Skeletal muscle satellite cell (primary cell): ENCODE data around the gene SEMA3B. TPM values are rescaled to one million over a fixed set of nuclear protein-coding genes. Genes with fewer than 3 reads are reported as not detected.

ENCODE experiments used
- H3K27me3 ChIP-seq: 2 replicates; pipeline ENCODE4 v1.7.0; 2013; ENCODE audit warnings: low read length; ENCODE audit not compliant: control insufficient read depth, insufficient read depth
- H3K36me3 ChIP-seq: 2 replicates; pipeline ENCODE4 v1.7.0; 2013; ENCODE audit warnings: mild to moderate bottlenecking, control low read depth, low read length; ENCODE audit not compliant: insufficient read depth
- H3K4me1 ChIP-seq: 2 replicates; pipeline ENCODE4 v1.7.0; 2013; ENCODE audit warnings: low read length; ENCODE audit not compliant: control insufficient read depth, insufficient read depth
- H3K4me2 ChIP-seq: 2 replicates; pipeline ENCODE4 v1.7.0; 2013; ENCODE audit warnings: mild to moderate bottlenecking, low read length
- H3K4me3 ChIP-seq: 2 replicates; pipeline ENCODE4 v1.7.0; 2013; ENCODE audit warnings: low read length
- H3K9ac ChIP-seq: 2 replicates; pipeline ENCODE4 v1.7.0; 2013; ENCODE audit warnings: mild to moderate bottlenecking, low read depth, low read length, moderate library complexity
- H3K9me3 ChIP-seq: replicated peaks from 2 replicates; pipeline ENCODE4 v1.7.0; 2013; ENCODE audit warnings: mild to moderate bottlenecking, control low read depth, low read length
- small RNA-seq: library from RNA; depleted of rRNA; stranded (forward); fragments of <200 nt; gene quantifications from one replicate; pipeline ENCODE3, GENCODE V24; 2012

The SEMA3B gene

DNA sequence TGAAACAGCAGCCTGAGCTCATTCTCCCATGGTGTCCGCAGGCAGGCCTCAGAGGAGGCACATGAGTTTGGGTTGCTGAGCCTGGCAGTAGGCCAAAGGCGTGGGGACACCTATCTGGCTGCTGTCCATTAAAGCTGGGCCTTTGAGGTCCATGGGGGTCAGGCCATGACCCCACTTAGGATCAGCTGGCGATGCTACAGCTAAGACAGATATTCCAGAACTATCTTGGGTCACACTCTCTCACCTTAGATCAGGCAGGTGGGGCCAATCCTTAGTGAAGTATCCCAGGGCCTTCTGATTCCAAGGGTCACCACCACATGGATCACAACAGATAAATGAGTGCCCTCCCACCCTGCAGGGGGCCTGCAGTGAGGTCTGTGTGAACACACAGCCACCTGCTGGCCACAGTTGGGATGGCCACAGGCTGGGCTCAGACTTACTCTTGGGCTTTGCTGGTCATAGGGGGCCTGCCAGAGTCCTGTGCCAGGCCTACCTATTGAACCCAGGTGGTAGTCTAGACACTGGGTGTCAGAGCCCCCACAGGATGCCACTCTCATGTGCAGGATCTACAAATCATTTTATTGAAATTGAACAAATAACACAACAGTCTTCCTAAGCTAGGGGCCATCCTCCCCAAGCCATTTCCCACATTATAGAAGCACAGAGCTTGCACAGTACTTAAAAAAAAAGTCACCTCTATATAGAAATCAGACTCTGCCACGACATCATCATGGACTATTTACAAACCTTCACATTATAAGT is 55.6 kb downstream of the SEMA3B start:
- no peak overlapping the region for H3K4me2 ChIP-seq
- H3K9me3 ChIP-seq, result no peaks in the 10 kb centered on the region
- H3K9ac ChIP-seq, result no peak overlapping the region
- H3K36me3 ChIP-seq, result peaks cover 16% of the 10 kb centered on the region
- H3K4me3 ChIP-seq, result no peak overlapping the region
- H3K27me3 ChIP-seq, result no peaks in the 10 kb centered on the region
- H3K4me1 ChIP-seq, result peaks cover 34% of the 10 kb centered on the region

- Histone ChIP-seq H3K9ac (no peak overlapping the region), H3K4me2 (no peak overlapping the region), H3K9me3 (no peaks in the 10 kb centered on the region), H3K27me3 (no peaks in the 10 kb centered on the region), H3K36me3 (peaks cover 18% of the 10 kb centered on the region), H3K4me3 (no peak overlapping the region), H3K4me1 (peaks cover 30% of the 10 kb centered on the region)
Measured at GRCh38 chr3:50325113-50325480, 56.1 kb downstream of the SEMA3B start.

DNA sequence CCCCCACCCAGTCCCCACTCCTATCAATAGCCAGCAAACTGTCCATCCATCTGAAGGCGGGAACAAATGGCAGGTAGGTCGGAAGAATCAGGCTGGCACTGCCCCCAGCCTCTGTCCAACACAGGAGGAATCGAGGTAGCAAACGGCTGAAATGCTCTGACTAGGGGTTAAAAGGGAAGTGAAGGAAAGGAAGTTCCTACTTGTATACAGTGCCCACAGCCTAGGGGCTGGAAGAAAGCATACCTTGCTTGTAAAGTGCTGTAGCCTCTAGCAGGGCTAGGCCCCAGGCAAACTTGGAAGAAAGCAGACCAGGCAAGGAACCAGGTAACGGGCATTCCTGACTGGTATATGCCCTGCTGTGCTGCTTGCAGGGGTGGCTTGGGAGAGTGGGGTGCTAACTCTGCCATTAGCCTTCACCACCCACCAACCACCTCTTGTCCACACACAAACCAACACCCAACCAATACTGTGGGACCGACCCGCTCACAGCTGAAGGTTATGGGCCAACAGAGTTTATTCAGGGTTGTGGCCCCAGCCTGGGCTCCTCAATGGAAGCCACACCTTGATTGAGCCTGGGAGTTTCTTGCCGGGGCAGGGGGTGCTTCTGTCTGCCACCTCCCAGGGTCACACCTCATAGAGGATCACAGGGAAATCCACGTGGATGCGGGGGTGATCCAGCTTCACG is 56.7 kb downstream of the SEMA3B start:
- Histone ChIP-seq H3K4me3 (no peak overlapping the region), H3K36me3 (peaks cover 23% of the 10 kb centered on the region), H3K4me1 (peaks cover 25% of the 10 kb centered on the region), H3K27me3 (no peaks in the 10 kb centered on the region), H3K9me3 (no peaks in the 10 kb centered on the region), H3K9ac (no peak overlapping the region), H3K4me2 (no peak overlapping the region)

DNA sequence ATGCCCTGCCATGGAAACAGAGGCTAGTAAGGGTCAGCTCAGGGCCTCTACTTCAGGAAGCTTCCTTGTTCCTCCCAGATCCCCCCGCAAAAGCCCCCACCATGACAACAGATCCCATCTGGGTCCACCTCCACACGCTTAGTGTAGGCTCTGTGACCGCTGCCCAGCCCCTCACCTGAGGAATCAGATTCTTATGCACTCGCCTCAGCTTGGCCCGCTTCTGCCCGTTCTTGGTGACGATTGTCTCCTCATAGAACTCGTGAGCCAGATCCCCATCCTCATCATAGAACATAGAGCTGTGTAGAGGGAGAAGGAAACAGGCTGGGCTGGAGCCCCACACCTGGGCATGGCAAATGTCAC is 57.2 kb downstream of the SEMA3B start:
- Histone ChIP-seq H3K36me3 (peaks cover 28% of the 10 kb centered on the region), H3K27me3 (no peaks in the 10 kb centered on the region), H3K4me3 (no peak overlapping the region), H3K9ac (no peak overlapping the region), H3K9me3 (no peaks in the 10 kb centered on the region), H3K4me1 (peaks cover 25% of the 10 kb centered on the region), H3K4me2 (no peak overlapping the region)

- Histone ChIP-seq H3K4me3 (peak overlapping the region; percentile 92), H3K4me1 (peaks cover 21% of the 10 kb centered on the region), H3K36me3 (peaks cover 38% of the 10 kb centered on the region), H3K4me2 (peak overlapping the region; percentile 99), H3K9ac (peak overlapping the region; percentile 96), H3K9me3 (no peaks in the 10 kb centered on the region), H3K27me3 (no peaks in the 10 kb centered on the region)
Measured at GRCh38 chr3:50327129-50327528, 58.2 kb downstream of the SEMA3B start.

Small RNA genes within 50 kb of the gene (small RNA-seq; reads per million reads assigned to genes)
- not detected for gene MIR5787
